GM21619 (cell line): Measurements from ENCODE around the gene PBX2.
"Not testable (repeated sequence)": the region's sequence is repeated elsewhere in the genome, so short reads cannot be mapped to it uniquely, and the experiment has no call there.

Source experiments
- ATAC-seq: cut with Tn5 transposase; IDR thresholded peaks from one replicate; pipeline ENCODE4 v1.9.1; 2021; ENCODE audit not compliant: unreplicated experiment

Gene PBX2

GRCh38 chr6:32187725-32188380 is 2.1 kb downstream of the PBX2 start:
- not testable (repeated sequence) for ATAC-seq

DNA sequence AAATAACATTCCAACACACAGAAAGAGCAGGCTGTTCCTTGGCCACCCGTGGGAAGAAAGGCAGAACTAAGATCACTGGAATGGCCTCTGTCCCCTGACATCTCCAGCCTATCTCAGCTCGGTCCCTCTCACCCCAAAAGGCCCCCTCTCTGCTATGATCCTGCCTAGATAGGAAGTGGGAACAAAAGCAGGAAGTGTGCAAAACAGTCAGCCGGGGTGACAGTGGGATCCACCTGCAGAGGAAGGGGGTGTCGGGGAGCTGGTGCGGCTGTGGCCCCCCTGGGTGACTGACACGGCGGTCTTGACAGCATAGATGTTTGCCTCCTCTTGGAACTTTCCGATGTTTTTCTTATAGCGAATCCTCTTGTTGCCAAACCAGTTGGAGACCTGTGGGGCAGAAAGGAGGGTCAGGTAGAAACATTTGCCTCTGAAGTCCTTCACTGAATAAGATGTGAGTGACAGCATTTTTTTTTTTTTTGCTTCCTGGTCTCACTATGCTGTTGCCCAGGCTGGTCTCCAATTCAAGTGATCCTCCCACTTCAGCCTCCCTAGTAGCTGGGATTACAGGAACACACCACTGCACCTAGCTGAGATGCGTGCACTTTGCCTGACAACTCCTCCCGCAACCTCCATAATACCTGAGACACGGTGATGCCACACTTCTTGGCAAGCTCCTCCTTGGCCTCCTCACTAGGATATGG is 2.8 kb downstream of the PBX2 start:
- no peak for ATAC-seq

DNA sequence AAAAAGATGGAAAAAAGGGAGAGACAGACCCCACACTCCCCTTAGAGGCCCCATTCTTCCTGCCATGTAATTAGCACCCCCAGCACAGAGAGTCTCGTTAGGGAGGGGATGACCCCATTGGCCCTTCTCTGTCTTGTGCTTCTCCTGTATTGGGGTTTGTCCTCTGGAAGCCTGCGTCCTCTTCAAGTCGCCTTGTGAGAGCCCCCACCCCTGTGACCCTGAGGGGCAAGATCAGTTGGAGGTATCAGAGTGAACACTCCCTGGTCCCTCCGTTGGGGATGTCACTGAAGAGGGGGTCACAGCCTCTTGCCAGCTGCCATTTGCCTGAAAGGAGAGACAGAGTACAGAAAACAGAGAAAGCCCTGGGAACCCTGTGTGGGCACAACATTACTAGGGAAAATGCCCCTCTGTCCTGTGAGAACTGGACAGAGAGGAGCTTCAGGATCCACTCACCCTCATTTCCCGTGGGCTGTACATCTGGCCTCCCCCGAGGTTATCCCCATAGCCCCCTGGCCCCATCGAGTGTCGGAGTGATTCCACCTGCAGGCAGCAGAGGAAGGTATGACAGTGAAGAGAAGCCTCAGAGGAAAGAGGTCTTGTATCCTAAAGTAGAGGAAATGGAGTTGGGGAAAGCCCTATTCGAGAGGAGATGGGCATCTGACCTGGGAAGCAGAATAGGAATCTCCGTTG is 3.7 kb downstream of the PBX2 start:
- ATAC-seq = not testable (repeated sequence)

GRCh38 chr6:32185681-32186131 is 4.3 kb downstream of the PBX2 start:
- not testable (repeated sequence) for ATAC-seq

DNA sequence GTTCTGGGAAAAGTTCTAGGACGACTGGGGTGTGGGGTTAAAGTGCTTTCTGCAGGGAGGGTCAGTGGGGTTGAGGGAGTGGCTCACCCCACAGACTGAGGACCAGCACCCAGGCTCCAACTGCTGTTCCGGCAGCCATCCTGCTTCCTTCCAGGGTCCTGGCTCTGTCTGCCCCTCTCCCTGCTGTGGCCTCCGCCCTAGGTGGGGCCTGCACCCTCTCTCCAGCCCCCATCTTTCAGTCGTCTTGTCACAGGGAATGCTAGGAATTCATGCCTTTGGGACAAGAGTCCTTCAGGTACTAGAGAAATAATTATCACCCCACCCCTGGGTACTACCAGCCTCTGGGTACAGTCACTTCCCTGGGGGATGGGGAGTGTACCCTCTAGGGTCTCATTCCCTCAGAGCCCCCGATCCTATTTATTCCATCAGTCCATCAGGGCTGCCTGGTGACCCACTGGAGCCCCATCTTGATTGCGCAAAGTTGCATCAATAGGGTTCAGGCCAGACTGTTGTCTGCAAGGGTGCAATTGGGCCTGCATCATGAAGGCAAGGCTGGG is 5.8 kb downstream of the PBX2 start, which contains the start of gene AGER:
Gene AGER (minus strand): TSS at position 170 of the 557 bp plus-strand sequence. CDS start 31 bp downstream, at position 139.
- no peak for ATAC-seq

GRCh38 chr6:32183483-32184083 is 6.4 kb downstream of the PBX2 start:
- no peak for ATAC-seq

GRCh38 chr6:32183030-32183429 is 7.0 kb downstream of the PBX2 start:
- no peak for ATAC-seq

- ATAC-seq = no peak
Measured at GRCh38 chr6:32182555-32182981, 7.4 kb downstream of the PBX2 start.

DNA sequence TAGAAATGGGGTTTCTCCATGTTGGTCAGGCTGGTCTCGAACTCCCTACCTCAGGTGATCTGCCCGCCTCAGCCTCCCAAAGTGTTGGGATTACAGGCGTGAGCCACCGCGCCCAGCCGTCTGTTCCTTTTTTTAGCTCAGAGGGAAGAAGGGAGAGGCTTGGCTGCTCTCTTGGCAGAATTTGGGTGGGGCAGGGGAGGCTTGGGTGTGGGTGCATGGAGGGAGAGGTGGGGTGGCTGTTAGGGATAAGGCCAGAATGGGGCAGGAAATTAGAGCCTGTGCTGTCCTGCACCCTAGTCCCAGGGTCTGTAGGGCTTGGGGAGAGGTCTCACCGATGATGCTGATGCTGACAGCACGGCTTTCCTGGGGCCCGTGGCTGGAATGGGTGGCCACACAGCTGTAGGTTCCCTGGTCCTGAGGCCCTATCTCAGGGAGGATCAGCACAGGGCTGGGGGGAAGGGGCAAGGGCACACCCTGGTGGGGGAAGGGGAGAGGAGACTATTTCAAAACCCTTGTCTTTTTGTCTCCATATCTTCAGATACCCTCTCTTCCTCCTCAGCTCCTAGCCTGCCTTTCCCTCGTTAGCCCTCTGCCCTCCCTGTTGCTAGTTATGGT is 8.0 kb downstream of the PBX2 start:
- ATAC-seq = no peak

DNA sequence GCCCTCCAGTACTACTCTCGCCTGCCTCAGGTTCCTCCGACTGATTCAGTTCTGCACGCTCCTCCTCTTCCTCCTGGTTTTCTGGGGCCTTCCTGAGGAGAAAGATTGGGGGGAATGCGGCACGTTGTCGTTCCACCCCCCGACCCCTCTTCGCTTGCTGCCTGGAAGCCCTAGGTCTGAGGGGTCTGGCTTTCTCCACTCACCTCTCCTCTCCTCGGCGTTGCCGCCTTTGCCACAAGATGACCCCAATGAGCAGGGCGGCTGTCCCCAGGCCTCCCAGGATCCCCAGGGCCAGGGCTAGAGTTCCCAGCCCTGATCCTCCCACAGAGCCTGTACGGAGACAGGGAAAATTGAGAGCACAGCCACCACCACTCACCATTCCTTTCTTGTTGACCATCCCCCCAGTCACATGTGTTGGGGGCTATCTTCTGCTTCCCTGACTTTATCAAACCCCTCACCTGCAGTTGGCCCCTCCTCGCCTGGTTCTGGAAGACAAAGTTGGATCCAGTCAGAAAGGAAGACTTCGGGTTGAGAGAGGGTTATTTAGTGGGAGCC is 8.8 kb downstream of the PBX2 start:
- no peak for ATAC-seq

GRCh38 chr6:32179766-32180405 is 10.1 kb downstream of the PBX2 start:
- ATAC-seq = no peak

- no peak for ATAC-seq
Measured at GRCh38 chr6:32178547-32179440, 11.2 kb downstream of the PBX2 start.

DNA sequence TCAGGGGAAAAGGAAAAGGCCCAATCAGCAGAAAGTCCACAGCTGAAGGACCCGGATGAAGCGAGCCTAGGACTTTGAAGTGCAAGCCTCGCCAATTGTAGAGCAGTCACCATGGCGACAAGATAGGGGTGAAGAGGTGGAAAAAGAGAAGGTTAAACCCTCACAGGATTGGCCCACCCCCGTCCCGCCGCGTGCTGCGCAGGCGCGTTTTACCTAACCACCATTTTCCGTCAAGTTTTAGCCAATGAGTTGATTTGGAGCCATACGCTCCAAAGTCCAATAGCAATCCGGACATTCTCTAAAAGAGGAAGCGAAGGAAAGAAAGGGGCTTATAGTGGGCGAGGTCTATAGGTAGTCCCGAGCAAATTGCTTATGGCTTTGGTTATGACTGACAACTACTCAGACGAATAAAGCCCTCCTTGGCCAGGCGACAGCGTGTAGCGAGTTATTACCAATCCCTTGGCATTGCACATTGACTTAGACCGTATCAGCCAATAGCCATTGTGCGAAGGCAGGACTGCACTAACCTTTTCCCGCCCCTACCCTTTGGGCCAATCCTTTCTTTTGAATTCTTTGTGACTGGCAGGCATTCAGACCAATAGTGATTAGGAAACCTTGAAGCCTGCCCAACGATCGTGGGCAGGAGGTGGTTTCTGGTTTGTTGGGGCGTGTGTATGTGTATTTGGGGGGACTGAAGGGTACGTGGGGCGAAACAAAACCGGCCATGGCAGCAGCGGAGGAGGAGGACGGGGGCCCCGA is 12.0 kb downstream of the PBX2 start, which contains the start of gene RNF5:
Gene RNF5 (plus strand): TSS at position 618 of the 759 bp plus-strand sequence. CDS start 107 bp downstream, at position 725.
- peak; percentile 78 for ATAC-seq

DNA sequence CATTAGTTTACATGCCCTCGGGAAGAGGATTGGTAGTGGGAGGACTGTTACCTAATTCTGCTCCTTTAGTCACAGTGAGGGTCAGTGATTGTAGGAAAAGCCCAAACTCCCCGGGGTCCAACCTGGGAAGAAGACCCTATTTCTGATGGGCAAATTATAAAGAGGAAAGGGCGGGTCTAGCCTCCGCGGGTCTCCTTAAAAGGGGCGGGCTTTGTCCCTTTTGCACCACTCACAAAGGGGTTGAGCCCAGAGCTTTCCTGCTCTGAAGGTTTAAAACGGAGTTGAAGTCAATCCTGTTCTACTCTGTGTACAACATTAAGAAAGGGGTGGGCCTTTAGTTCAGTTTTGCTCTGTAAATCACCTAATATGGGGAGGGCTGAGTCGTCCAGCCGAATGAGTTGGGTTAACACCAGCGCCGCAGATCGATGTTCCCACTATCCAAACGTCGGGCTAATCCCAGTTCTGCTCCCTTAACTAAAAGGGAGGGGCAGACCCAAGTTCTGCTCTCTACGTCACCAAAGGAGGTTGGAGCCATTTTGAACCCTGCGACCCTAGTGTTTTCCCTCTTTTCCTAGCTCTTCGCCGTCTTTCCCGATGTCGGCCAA is 12.7 kb downstream of the PBX2 start:
- ATAC-seq = no peak

- no peak for ATAC-seq
Measured at GRCh38 chr6:32176476-32177182, 13.4 kb downstream of the PBX2 start.

DNA sequence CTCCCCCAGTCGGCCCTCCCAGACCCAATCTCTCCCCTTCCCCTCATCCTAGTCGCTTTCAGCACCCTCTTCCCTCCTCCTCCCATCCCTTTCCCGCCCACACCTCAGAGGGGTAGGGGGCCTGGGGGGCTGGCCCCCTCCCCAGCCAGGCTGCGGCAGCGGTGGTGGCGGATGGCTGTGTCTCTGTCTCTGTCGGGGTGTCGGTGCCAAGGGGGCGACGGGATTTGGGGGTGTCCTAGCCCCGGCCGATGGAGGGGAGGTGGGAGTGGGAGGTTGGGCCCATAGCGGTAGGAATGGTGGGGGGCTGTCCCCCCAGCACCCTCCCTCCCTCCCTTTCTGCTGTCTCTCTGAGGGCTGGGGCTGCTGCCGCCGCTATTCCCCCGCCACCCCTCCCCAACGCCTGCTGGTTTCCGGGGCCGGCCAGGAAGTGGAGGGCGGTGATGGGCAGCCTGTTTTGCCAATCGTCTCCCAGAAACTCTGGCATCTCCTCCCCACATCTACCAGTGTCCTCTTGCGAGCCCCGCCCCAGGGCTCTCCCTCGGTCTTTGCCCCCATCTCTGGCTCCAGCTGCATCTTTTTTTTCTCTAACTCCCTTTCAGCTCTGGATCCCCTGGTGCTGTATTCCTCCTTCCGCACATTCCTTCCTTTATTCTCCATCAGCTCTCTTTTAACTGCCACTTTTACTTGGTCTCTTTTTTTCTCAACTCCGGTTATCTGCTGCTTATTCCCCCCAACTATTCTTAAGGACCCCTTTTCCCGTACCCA is 14.1 kb downstream of the PBX2 start, which contains the start of gene AGPAT1:
Gene AGPAT1 (minus strand): TSS at position 374 of the 765 bp plus-strand sequence. CDS start 4,588 bp downstream, outside the sequence.
- peak; percentile 40 for ATAC-seq
